Measurements from ENCODE around the gene WASHC4. TPM values are rescaled to one million over a fixed set of nuclear protein-coding genes. Genes with fewer than 3 reads are reported as not detected.

Gene WASHC4
- total RNA-seq, 1 experiment from 2014 or later, result 44.7 TPM

DNA sequence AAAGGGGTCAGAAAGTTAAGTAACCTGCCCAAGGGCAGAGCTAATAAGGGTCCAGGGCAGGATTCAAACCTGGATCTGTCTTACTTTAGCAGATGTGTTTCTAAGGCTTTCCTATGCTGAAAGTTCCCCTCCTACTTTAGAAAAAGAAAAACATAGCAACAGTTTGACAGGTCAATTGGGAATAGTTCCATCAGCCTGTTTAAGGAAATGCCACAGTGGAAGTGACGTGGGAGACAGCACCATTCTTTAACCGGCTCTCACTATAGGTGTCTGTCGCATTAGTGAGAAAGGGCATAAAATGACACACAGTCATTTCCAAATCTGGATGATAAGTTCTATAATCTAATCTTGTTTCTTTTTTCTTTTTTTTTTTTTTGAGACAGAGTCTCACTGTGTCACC, 30.6 kb upstream of the WASHC4 start:
- Histone ChIP-seq H3K36me3 (ENCODE audit: control insufficient read depth, insufficient read depth, low read length) (no peaks in the 10 kb centered on the region), H3K27me3 (ENCODE audit: control insufficient read depth, insufficient read depth, low read length) (no peaks in the 10 kb centered on the region), H3K27ac (ENCODE audit: low read length) (no peak overlapping the region), H3K4me3 (ENCODE audit: low read depth in 2 of 2, low read length in 2 of 2) (no peak overlapping the region), H3K4me1 (ENCODE audit: control insufficient read depth, insufficient read depth, low read length) (no peaks in the 10 kb centered on the region), H3K9me3 (ENCODE audit: control insufficient read depth, insufficient read depth, low read depth, low read length) (no peaks in the 10 kb centered on the region)
- intact Hi-C loops (cut with micrococcal nuclease; ENCODE audit: unreplicated experiment), result no loop called here
- ATAC-seq (no peak), DNase-seq (ENCODE audit: low read depth, low spot score) (no peak)
- in situ Hi-C loops (cut with HindIII; ENCODE audit: low pct_unique_long_range_greater_than_20kb, low sequenced_read_pairs), result no loop called here
- no TSS peak for BruUV-seq (replicated peaks)
- ChIA-PET POLR2A (no interaction called here), CTCF (no interaction called here)
- TF ChIP-seq, protein P1, sequence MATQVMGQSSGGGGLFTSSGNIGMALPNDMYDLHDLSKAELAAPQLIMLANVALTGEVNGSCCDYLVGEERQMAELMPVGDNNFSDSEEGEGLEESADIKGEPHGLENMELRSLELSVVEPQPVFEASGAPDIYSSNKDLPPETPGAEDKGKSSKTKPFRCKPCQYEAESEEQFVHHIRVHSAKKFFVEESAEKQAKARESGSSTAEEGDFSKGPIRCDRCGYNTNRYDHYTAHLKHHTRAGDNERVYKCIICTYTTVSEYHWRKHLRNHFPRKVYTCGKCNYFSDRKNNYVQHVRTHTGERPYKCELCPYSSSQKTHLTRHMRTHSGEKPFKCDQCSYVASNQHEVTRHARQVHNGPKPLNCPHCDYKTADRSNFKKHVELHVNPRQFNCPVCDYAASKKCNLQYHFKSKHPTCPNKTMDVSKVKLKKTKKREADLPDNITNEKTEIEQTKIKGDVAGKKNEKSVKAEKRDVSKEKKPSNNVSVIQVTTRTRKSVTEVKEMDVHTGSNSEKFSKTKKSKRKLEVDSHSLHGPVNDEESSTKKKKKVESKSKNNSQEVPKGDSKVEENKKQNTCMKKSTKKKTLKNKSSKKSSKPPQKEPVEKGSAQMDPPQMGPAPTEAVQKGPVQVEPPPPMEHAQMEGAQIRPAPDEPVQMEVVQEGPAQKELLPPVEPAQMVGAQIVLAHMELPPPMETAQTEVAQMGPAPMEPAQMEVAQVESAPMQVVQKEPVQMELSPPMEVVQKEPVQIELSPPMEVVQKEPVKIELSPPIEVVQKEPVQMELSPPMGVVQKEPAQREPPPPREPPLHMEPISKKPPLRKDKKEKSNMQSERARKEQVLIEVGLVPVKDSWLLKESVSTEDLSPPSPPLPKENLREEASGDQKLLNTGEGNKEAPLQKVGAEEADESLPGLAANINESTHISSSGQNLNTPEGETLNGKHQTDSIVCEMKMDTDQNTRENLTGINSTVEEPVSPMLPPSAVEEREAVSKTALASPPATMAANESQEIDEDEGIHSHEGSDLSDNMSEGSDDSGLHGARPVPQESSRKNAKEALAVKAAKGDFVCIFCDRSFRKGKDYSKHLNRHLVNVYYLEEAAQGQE (IDR thresholded peaks at IDR 0.05; ENCODE audit: insufficient read depth in 1 of 2, low read depth in 2 of 2, low read length in 1 of 2), result no peak
- no peak for TF ChIP-seq SIN3A (IDR thresholded peaks at IDR 0.05; ENCODE audit: borderline replicate concordance, insufficient read depth, low read depth, low read length)
- TF ChIP-seq TCF7L2 (IDR thresholded peaks at IDR 0.05; ENCODE audit: low read depth, low read length), result no peak
- TF ChIP-seq POLR2AphosphoS5 (IDR thresholded peaks at IDR 0.05; ENCODE audit: low read depth, low read length), result no peak
- TF ChIP-seq, protein P2, sequence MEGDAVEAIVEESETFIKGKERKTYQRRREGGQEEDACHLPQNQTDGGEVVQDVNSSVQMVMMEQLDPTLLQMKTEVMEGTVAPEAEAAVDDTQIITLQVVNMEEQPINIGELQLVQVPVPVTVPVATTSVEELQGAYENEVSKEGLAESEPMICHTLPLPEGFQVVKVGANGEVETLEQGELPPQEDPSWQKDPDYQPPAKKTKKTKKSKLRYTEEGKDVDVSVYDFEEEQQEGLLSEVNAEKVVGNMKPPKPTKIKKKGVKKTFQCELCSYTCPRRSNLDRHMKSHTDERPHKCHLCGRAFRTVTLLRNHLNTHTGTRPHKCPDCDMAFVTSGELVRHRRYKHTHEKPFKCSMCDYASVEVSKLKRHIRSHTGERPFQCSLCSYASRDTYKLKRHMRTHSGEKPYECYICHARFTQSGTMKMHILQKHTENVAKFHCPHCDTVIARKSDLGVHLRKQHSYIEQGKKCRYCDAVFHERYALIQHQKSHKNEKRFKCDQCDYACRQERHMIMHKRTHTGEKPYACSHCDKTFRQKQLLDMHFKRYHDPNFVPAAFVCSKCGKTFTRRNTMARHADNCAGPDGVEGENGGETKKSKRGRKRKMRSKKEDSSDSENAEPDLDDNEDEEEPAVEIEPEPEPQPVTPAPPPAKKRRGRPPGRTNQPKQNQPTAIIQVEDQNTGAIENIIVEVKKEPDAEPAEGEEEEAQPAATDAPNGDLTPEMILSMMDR (IDR thresholded peaks at IDR 0.05), result no peak

DNA sequence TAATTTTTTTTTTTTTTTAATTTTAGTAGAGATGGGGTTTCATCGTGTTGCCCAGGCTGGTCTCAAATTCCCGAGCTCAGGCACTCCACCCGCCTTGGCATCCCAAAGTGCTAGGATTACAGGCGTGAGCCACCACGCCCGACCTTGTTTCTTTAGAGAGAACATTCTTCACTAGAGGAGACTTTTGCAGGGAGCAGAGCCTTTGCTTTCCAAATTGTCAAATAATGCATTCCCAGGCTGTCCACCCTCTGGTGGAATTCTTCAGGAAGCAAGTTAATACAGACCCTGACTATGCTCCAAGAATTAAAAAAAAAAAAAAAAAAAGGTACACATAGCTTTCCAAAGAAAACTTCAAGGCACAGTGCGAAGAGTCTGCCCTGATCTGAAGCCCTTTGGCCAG, 30.1 kb upstream of the WASHC4 start:
- H3K4me3 ChIP-seq (ENCODE audit: low read depth in 2 of 2, low read length in 2 of 2), result no peak overlapping the region
- H3K27me3 ChIP-seq (ENCODE audit: control insufficient read depth, insufficient read depth, low read length), result no peaks in the 10 kb centered on the region
- H3K4me1 ChIP-seq (ENCODE audit: control insufficient read depth, insufficient read depth, low read length), result no peaks in the 10 kb centered on the region
- no TSS peak for BruUV-seq (replicated peaks)
- ATAC-seq, result no peak
- intact Hi-C loops (cut with micrococcal nuclease; ENCODE audit: unreplicated experiment), result no loop called here
- TF ChIP-seq, protein P1 (IDR thresholded peaks at IDR 0.05; ENCODE audit: insufficient read depth in 1 of 2, low read depth in 2 of 2, low read length in 1 of 2), result no peak
- TF ChIP-seq POLR2AphosphoS5 (IDR thresholded peaks at IDR 0.05; ENCODE audit: low read depth, low read length) (no peak), TCF7L2 (IDR thresholded peaks at IDR 0.05; ENCODE audit: low read depth, low read length) (no peak), SIN3A (IDR thresholded peaks at IDR 0.05; ENCODE audit: borderline replicate concordance, insufficient read depth, low read depth, low read length) (no peak)
- TF ChIP-seq, protein P2 (IDR thresholded peaks at IDR 0.05), result no peak
- CTCF ChIA-PET, result no interaction called here
- no peaks in the 10 kb centered on the region for H3K36me3 ChIP-seq (ENCODE audit: control insufficient read depth, insufficient read depth, low read length)
- no peak for DNase-seq (ENCODE audit: low read depth, low spot score)
- POLR2A ChIA-PET, result no interaction called here
- H3K9me3 ChIP-seq (ENCODE audit: control insufficient read depth, insufficient read depth, low read depth, low read length), result no peaks in the 10 kb centered on the region
- in situ Hi-C loops (cut with HindIII; ENCODE audit: low pct_unique_long_range_greater_than_20kb, low sequenced_read_pairs), result no loop called here
- H3K27ac ChIP-seq (ENCODE audit: low read length), result no peak overlapping the region

Data from Panc1 (cell line).